ENCODE data around the gene SBK3.
"Not testable (repeated sequence)": the region's sequence is repeated elsewhere in the genome, so short reads cannot be mapped to it uniquely, and the experiment has no call there.

The SBK3 gene

GRCh38 chr19:55542292-55542855 is 3.0 kb downstream of the SBK3 start:
- DNase-seq (ENCODE audit: low read depth in 4 of 4, low spot score in 1 of 4) = no peak

GRCh38 chr19:55541091-55541490 is 4.3 kb downstream of the SBK3 start:
- no peak for DNase-seq (ENCODE audit: low read depth in 4 of 4, low spot score in 1 of 4)

- DNase-seq (ENCODE audit: low read depth in 4 of 4, low spot score in 1 of 4) = no peak
These were observed 4.7 kb downstream of the SBK3 start for GRCh38 chr19:55540619-55541018.

- no peak for DNase-seq (ENCODE audit: low read depth in 4 of 4, low spot score in 1 of 4)
These were observed 6.0 kb downstream of the SBK3 start for GRCh38 chr19:55539090-55539984.

- no peak for DNase-seq (ENCODE audit: low read depth in 4 of 4, low spot score in 1 of 4)
These were observed 7.2 kb downstream of the SBK3 start for GRCh38 chr19:55538132-55538531.

- no peak for DNase-seq (ENCODE audit: low read depth in 4 of 4, low spot score in 1 of 4)
These were observed 7.6 kb downstream of the SBK3 start for GRCh38 chr19:55537741-55538111.

GRCh38 chr19:55536951-55537740 is 8.2 kb downstream of the SBK3 start, which contains the start of gene SBK2:
Gene SBK2 (minus strand): TSS chr19:55537133. CDS start chr19:55536294, 839 bp downstream.
- no peak for DNase-seq (ENCODE audit: low read depth in 4 of 4, low spot score in 1 of 4)

GRCh38 chr19:55536366-55536765 is 9.0 kb downstream of the SBK3 start:
- no peak for DNase-seq (ENCODE audit: low read depth in 4 of 4, low spot score in 1 of 4)

- no peak for DNase-seq (ENCODE audit: low read depth in 4 of 4, low spot score in 1 of 4)
These were observed 9.4 kb downstream of the SBK3 start for GRCh38 chr19:55535965-55536350.

- no peak for DNase-seq (ENCODE audit: low read depth in 4 of 4, low spot score in 1 of 4)
These were observed 10.0 kb downstream of the SBK3 start for GRCh38 chr19:55535173-55535964.

GRCh38 chr19:55534280-55534679 is 11.1 kb downstream of the SBK3 start:
- not testable (repeated sequence) for DNase-seq (ENCODE audit: low read depth in 4 of 4, low spot score in 1 of 4)

- DNase-seq (ENCODE audit: low read depth in 4 of 4, low spot score in 1 of 4) = no peak
These were observed 14.3 kb downstream of the SBK3 start for GRCh38 chr19:55530996-55531395.

GRCh38 chr19:55529636-55530234 is 15.6 kb downstream of the SBK3 start:
- DNase-seq (ENCODE audit: low read depth in 4 of 4, low spot score in 1 of 4) = no peak

- no peak for DNase-seq (ENCODE audit: low read depth in 4 of 4, low spot score in 1 of 4)
These were observed 17.1 kb downstream of the SBK3 start for GRCh38 chr19:55528030-55528803.

- no peak for DNase-seq (ENCODE audit: low read depth in 4 of 4, low spot score in 1 of 4)
These were observed 17.9 kb downstream of the SBK3 start for GRCh38 chr19:55527197-55528029.

GRCh38 chr19:55526216-55527196 is 18.8 kb downstream of the SBK3 start:
- no peak for DNase-seq (ENCODE audit: low read depth in 4 of 4, low spot score in 1 of 4)

GRCh38 chr19:55525289-55526101 is 19.8 kb downstream of the SBK3 start:
- no peak for DNase-seq (ENCODE audit: low read depth in 4 of 4, low spot score in 1 of 4)
